ENCODE measurements around the gene PTPRD.
"Not testable (repeated sequence)": the region's sequence is repeated elsewhere in the genome, so short reads cannot be mapped to it uniquely, and the experiment has no call there.

PTPRD gene

GRCh38 chr9:9498128-9498527 lies 1114.7 kb downstream of the PTPRD start:
- no peak for DNase-seq (ENCODE audit: low spot score)

- no peak for DNase-seq (ENCODE audit: low spot score)
These were observed 1118.5 kb downstream of the PTPRD start for GRCh38 chr9:9494336-9494735.

- DNase-seq (ENCODE audit: low spot score), result no peak
These were observed 1120.3 kb downstream of the PTPRD start for GRCh38 chr9:9492506-9492905.

GRCh38 chr9:9489183-9489582 lies 1123.6 kb downstream of the PTPRD start:
- DNase-seq (ENCODE audit: low spot score), result no peak

GRCh38 chr9:9483175-9483574 lies 1129.6 kb downstream of the PTPRD start:
- no peak for DNase-seq (ENCODE audit: low spot score)

GRCh38 chr9:9478741-9479140 lies 1134.1 kb downstream of the PTPRD start:
- DNase-seq (ENCODE audit: low spot score), result no peak

GRCh38 chr9:9469271-9469670 lies 1143.5 kb downstream of the PTPRD start:
- DNase-seq (ENCODE audit: low spot score), result no peak

- DNase-seq (ENCODE audit: low spot score), result not testable (repeated sequence)
These were observed 1170.9 kb downstream of the PTPRD start for GRCh38 chr9:9441874-9442273.

- no peak for DNase-seq (ENCODE audit: low spot score)
These were observed 1175.2 kb downstream of the PTPRD start for GRCh38 chr9:9437641-9438040.

- not testable (repeated sequence) for DNase-seq (ENCODE audit: low spot score)
These were observed 1186.3 kb downstream of the PTPRD start for GRCh38 chr9:9426454-9426853.

GRCh38 chr9:9412241-9412640 lies 1200.6 kb downstream of the PTPRD start:
- DNase-seq (ENCODE audit: low spot score), result no peak

- no peak for DNase-seq (ENCODE audit: low spot score)
These were observed 1202.1 kb downstream of the PTPRD start for GRCh38 chr9:9410736-9411135.

GRCh38 chr9:9399982-9400381 lies 1212.8 kb downstream of the PTPRD start:
- no peak for DNase-seq (ENCODE audit: low spot score)

GRCh38 chr9:9396518-9396917 lies 1216.3 kb downstream of the PTPRD start:
- DNase-seq (ENCODE audit: low spot score), result no peak

GRCh38 chr9:9395539-9395938 lies 1217.3 kb downstream of the PTPRD start:
- DNase-seq (ENCODE audit: low spot score), result no peak

- DNase-seq (ENCODE audit: low spot score), result no peak
These were observed 1220.0 kb downstream of the PTPRD start for GRCh38 chr9:9392755-9393154.

- DNase-seq (ENCODE audit: low spot score), result no peak
These were observed 1222.9 kb downstream of the PTPRD start for GRCh38 chr9:9389904-9390303.

GRCh38 chr9:9387511-9388115 lies 1225.2 kb downstream of the PTPRD start:
- no peak for DNase-seq (ENCODE audit: low spot score)

GRCh38 chr9:9362332-9362731 lies 1250.5 kb downstream of the PTPRD start:
- no peak for DNase-seq (ENCODE audit: low spot score)

- no peak for DNase-seq (ENCODE audit: low spot score)
These were observed 1259.8 kb downstream of the PTPRD start for GRCh38 chr9:9352877-9353481.

- no peak for DNase-seq (ENCODE audit: low spot score)
These were observed 1271.6 kb downstream of the PTPRD start for GRCh38 chr9:9341203-9341602.

GRCh38 chr9:9337129-9337528 lies 1275.7 kb downstream of the PTPRD start:
- DNase-seq (ENCODE audit: low spot score), result no peak

GRCh38 chr9:9326749-9327148 lies 1286.1 kb downstream of the PTPRD start:
- no peak for DNase-seq (ENCODE audit: low spot score)

GRCh38 chr9:9319007-9319406 lies 1293.8 kb downstream of the PTPRD start:
- DNase-seq (ENCODE audit: low spot score), result no peak
